GM19324 (cell line): ENCODE data around the gene SELENOI.
"Not testable (repeated sequence)": the region's sequence is repeated elsewhere in the genome, so short reads cannot be mapped to it uniquely, and the experiment has no call there.

ENCODE experiments used
- ATAC-seq: cut with Tn5 transposase; IDR thresholded peaks from one replicate; pipeline ENCODE4 v1.9.1; 2021; ENCODE audit warnings: mild to moderate bottlenecking, moderate library complexity; ENCODE audit not compliant: unreplicated experiment, low FRiP score

The SELENOI gene

DNA sequence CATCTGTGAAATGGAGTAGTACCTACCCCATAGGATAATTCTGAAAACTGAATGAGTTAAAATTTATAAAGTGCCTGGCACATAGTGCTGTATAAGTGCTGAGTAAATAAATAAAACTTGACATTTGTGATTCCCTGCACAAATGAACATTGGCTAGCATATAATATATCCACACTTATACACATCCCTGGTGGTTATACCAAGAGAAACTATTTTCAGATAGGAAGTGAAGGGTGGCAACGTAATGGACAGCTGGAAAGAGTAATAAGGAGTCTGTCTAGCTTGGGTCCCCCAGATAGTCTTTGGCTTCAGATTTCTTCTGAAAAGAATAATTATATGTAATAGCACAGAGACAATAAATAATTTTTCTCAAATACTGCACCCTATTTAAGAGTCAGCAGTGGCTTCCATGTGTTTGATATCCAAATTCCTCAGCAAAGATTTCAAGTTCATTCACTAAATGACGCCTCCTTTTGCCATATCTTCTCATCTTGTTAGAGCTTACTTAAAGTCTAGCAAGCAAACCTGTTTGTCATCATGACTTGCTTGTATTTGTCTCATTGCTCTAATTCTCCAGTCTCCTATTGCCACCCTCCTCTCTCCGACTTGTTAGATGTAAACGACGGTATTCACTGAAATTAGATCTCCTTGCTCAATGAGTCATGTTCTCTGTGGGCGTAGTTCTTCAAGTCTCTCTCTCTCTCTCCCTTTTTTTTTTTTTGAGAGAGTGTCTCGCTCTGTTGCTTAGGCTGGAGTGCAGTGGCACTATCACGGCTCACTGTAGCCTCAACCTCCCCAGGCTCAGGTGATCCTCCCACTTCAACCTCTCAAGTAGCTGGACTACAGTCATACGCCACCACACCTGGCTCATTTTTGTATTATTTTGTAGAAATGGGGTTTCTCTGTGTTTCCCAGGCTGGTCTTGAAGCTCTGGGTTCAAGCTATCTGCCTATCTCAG is 9.4 kb downstream of the SELENOI start:
- ATAC-seq: no peak

DNA sequence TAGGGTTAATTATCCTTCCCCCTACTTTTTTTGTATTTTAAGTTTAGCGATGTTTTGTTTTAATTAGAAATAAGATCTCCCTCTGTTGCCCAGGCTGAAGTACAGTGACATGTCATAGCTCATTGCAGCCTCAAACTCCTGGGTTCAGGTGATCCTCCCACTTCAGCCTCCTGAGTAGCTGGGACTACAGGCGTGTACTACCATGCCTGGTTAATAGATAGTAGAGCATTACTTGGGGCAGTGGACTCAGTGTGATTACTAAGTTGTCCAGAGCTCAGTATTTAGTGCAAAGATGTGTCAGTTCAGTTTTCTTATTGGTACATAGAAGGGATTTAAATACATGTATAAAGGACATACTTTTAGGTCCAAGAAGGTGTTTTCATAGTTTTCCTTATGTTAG is 10.2 kb downstream of the SELENOI start:
- ATAC-seq: no peak

- no peak for ATAC-seq
Observed at GRCh38 chr2:26356771-26357170, 10.8 kb downstream of the SELENOI start.

- no peak for ATAC-seq
Observed at GRCh38 chr2:26359886-26360473, 14.0 kb downstream of the SELENOI start.

- ATAC-seq: no peak
Observed at GRCh38 chr2:26363323-26363722, 17.4 kb downstream of the SELENOI start.

- ATAC-seq: no peak
Observed at GRCh38 chr2:26363958-26364357, 18.0 kb downstream of the SELENOI start.

DNA sequence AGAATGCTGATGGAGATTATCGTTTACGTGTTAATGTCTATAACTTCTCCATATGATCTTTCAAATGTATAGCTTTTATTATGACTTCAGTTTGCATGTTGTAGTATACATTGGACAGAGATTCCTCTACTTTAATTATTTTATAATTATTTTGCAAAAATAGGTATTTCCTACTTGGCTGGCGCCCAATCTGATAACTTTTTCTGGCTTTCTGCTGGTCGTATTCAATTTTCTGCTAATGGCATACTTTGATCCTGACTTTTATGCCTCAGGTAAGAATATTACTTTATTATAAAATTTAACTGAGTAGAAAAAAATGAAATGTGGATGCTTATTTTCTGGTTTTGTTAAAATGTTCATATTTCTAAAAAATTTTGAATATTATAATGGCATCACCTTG is 18.7 kb downstream of the SELENOI start:
- ATAC-seq: no peak

DNA sequence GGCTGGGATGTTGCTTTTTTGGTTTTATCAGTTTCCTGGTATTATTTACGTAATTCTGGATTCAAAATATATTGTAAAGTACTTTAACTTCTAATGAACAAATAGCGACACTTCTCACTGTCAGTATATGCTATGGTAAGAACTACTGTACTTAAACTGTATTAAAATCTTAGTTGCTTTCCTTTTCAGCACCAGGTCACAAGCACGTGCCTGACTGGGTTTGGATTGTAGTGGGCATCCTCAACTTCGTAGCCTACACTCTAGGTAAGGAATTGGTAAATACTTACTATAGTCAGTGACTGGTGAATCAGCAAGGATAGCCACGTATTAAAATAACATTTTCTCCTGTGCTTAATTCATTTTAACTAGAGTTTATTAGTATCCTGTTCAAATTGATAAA is 21.0 kb downstream of the SELENOI start:
- no peak for ATAC-seq

DNA sequence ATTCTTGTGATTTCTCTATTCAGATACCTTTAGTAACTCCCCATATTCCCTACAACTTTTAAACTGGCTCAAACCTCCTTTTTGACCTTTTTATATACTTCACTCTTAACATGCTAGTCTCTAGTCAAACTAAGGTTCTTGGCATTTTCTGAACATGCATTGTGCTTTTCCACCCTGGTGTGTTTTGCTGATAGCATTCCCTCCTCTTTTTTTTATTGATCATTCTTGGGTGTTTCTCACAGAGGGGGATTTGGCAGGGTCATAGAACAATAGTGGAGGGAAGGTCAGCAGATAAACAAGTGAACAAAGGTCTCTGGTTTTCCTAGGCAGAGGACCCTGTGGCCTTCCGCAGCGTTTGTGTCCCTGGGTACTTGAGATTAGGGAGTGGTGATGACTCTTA is 23.7 kb downstream of the SELENOI start:
- ATAC-seq: not testable (repeated sequence)

- not testable (repeated sequence) for ATAC-seq
Observed at GRCh38 chr2:26370909-26371308, 25.0 kb downstream of the SELENOI start.

DNA sequence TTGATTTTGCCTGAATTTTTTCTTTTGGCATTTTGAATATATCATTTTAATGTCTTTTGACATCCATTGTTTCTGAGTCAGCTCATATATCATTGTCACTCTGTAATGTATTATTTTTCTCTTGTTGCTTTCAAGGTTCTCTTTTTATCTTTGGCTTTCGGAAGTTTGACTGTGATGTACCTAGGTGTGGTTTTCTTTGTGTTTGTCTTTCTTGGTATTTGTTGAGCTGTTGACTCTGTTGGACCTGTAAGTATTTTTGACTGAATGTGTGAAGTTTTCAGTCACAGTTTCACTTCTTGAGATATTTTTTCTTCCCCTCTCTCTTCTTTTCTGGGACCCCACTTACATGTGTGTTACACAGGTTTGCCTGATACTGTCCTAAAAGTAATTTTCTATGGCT is 30.9 kb downstream of the SELENOI start:
- ATAC-seq: no peak

DNA sequence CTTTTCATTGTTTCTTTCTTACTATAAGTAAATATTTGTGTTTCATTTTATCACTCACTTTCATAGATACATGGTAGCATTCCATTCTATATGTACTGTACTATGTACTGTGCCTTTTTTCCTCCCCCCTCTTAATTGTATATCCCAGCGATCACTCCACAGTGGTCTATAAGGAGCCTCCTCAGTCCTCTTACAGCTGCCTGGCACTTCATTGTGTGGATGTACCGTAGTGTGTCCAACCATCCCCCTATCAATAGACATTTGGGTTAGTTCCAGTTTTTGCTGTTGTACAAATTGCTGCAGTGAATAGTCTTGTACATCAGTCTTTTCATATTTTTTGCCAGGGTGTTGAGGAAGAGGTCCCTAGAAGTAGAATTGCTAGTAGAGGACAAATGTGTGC is 34.3 kb downstream of the SELENOI start:
- ATAC-seq: no peak

- ATAC-seq: no peak
Observed at GRCh38 chr2:26382564-26382963, 36.6 kb downstream of the SELENOI start.

DNA sequence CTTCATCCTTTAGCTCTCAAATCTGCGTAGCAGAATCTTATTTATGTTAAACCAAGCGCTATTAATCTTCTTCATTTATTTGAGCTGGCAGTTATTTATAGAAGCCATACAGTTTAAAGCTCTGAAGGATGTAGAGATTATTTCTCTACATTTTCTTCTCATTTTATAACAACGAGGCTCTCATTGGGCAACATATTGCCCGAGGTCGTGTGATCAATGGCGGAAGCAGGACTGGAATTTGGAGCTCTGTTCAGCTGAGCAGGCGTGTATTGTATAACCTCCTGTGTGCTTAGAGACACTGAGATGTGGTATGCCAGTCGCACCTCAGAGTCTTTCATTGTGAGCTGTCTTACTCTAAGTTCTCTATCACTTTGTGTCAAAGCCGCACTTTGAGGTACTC is 38.2 kb downstream of the SELENOI start:
- no peak for ATAC-seq

DNA sequence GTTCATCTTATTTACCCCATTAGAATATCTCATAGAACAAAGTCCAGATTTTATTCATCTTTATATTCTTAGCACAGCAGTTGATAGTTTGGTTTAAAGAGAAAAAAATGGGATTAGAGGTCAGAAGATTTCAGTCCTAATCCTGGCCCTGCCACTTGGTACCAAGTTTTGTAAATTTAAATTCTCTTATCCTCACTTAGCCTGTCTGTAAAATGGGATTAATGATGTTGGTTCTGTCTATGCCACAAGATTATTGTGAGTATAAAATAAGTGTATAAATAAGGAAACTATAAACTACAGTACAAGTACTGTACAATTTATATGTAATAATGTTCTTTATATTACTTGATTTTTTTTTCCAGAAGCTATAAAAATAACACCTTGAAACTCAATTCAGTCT is 38.7 kb downstream of the SELENOI start:
- ATAC-seq: no peak

- no peak for ATAC-seq
Observed at GRCh38 chr2:26387189-26387588, 41.2 kb downstream of the SELENOI start.

DNA sequence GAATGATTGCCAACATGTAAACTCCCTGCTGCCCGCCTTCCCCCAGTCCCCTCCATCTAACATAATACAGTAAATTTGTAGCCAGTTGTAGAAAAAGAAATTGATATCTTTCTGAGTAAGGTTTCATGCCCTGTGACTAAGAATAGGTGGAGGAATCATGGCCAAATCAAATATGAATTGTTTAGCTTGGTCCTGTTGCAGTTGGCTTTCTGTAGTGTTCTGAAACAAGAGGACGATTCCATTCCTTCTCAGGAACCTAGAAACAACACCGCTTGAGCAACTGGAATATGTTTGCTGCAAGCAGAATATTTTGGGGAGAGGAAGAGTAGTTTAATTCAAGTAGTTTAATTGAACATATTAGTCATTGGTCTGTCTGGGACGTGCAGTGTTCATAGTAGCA is 48.8 kb downstream of the SELENOI start:
- no peak for ATAC-seq

DNA sequence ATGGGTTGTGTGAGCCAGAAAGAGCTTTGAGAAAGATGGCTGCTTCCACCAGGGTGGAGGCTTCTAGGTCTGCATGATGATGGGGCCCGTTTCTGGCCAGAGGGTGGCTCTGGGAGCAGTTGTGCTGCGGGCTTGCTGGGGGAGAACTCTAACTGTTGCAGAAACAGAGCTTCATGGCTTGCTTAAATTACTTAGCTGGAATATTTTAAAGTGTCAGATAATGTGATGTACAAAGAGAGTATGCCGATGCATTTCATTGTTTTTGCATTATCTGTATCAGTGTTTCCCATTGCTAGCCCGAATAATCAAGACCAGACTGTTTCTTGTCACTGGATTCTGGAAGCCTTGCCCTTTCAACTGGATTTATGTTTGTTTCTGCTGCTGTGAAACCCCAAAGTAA is 49.5 kb downstream of the SELENOI start:
- ATAC-seq: no peak

DNA sequence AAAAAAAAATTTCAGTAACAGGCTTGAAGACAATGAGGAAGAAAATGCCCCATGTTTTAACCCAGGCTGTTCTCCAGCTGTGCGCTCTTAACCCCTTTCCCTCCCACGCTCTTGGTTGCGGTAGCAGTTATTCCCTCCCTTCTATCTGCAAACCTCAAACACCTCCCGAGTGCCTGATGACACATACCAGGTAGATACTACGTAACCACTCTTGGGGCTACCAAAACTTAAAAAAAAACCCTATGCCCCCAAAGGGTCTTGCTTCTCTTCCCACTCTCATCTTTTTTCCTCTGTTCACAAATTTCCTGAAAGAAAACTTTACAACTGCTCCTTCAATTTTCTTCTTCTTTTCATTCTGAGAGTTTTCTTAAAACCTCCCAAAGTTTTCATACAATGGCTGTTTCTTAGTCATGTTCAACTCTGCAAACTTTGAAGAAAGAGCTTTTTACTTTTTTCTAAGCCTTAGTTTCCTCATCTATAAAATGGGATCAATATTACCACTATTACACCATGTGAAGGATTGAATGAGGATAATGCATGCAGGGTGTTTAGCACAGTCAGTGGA is 50.9 kb downstream of the SELENOI start:
- no peak for ATAC-seq

DNA sequence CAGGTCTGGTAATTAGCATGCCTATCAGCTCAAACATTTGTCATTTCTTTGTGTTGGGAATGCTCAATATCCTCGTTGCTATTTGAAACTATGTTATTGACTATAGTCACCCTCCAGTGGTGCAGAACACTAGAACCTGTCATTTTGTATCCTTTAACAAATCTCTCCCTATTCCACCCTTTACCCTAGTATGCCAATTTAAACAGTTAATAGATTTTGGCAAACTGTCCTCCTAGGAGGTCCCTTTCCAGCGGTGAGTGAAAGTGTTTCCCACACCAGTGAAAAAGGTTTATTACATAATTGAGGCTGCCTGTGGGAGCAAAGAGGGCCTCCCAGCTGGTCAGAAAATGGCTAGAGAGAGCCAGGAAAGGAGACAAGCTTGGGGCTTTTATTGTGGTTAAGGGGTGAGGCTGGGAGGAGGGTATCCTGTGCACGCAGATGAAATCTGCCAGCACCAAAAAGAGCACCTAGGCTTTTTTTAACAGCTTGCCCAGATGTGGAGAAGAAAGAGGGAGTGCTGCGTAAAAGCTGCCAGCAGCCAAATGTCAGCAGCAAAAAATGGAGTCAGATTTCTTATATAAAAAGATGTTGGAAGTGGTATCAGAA is 53.9 kb downstream of the SELENOI start:
- ATAC-seq: no peak

DNA sequence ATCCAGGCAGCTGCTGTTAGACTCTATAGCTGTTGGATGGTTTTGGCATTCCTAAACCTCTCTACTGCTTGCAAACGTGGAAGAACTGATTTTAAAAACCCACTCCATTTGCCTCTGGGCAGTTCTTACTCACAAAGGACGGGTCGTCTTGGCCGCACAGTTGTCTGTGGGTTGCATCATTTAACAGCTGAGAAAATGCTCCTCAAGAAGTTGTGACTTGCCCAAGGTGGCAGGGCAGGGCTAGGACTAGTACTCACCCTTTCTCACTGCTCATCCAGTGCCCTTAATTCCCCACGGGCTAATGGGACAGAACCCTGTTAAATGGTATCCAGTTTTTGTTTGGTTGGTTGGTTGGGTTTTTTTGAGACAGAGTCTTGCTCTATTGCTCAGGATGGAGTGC is 54.8 kb downstream of the SELENOI start:
- ATAC-seq: no peak
